ENCODE results near the gene ADGRD2.

The ADGRD2 gene

DNA sequence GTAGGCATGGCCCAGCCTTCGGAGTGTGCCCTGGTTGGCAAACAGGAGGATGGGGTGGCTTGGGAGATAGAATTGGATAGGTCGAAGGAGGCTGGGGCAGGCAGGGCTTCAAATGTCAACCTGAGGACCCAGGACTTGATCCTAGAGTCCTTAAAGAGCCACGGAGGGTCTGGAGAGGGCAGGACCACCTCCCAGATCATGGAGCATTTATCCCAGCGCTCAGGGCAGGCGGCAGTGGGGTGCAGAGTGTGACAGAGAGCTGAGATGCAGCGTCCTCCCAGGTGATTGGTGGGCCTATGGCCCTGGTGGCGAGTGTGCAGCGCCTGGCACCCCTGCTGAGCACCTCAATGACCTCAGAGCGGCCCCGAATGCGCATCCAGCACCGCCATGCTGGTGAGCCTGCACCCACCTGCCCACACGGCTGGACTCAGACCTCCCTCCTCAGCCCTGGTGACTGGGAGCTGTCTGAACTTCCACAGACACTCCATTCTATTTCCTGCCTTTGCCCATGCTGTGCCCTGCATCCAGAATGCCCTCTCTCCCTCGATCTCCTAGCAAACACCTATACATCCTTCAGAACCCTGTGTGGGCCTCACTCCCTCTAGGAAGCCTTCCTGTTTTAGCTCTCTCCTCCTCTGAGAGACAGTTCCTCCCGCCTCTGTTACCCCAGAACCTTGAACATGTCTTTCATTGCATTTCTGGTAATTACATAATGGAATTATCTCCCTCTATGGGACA lies 6.3 kb downstream of the ADGRD2 start:
- no peak for DNase-seq (ENCODE audit: low read depth in 2 of 2)

DNA sequence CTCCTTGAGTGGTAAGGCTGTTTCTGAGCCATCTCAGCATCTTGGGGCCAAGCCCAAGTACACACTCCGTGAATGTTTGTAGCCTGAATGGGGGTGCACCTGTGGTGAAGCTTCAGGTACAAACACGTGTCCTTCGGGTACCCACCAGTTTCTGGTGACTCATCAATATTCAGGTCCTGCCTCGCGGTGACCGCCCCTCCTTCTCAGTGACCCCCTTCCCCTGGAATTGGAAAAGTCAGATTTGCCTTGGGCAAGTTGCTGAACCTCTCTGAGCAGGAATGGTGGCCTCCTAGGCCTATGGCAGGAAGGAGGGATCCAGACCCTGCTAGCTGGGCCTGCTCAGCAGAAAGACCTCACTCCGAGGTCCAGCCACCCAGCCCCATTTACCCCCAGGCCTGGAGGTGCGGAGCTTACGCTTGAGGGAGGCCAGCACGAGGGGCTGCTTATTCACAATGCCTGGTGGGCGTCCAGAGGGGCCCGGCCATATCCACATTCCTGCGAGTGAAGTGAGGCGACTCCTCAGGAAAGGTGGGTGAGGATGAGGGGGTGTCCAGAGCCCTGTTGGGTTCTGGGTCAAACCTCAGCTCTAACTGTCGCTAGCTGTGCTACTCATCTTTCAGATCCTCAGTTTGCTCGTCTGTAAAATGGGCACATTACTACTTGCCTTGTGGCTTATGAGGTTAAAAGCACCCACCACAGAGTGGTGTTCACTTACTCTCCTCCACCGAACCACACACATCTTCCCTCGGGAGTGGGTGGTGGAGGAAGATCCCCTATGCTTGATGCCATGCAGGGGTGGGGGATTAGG lies 7.0 kb downstream of the ADGRD2 start:
- DNase-seq (ENCODE audit: low read depth in 2 of 2) = no peak

DNA sequence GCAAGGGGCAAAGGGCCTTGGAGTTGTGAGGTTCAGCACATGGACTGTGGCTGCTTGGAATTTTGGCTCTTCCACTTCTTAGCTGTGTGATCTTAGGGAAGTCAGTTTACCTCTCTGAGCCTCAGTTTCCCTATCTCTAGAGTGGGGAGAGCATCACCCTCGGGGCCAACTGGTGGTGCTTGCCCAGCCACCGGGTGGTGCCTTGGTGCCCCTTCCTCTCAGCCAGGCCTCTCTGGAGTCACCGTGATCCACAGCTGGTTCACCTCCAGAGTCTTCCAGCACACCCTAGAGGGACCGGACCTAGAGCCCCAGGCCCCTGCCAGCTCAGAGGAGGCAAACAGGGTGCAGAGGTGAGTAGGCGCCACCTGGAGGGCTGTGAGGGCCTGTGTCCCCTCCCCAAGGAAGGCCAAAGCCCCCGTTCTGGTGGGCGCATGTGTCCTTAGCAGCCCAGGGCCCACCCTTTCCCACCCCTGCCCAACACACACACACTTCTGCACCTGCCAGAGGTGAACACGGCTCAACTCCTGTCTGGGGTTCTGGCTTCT lies 7.7 kb downstream of the ADGRD2 start:
- no peak for DNase-seq (ENCODE audit: low read depth in 2 of 2)

DNA sequence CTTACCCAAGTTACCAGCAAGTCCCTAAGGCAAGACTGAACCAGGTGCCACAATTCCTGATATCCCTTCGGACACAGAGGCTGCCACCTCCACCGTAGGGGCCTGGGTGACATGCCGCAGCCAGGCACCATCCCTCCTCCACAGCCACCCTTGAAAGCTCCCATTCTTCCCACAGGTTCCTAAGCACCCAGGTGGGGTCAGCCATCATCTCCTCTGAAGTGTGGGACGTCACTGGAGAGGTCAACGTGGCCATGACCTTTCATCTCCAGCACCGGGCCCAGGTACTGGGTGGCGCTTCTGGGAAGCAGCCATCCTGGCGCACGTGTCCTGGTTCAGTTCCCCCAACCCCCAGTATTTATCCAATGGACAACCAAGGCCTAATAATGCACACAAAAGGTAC lies 8.2 kb downstream of the ADGRD2 start:
- DNase-seq (ENCODE audit: low read depth in 2 of 2) = no peak

DNA sequence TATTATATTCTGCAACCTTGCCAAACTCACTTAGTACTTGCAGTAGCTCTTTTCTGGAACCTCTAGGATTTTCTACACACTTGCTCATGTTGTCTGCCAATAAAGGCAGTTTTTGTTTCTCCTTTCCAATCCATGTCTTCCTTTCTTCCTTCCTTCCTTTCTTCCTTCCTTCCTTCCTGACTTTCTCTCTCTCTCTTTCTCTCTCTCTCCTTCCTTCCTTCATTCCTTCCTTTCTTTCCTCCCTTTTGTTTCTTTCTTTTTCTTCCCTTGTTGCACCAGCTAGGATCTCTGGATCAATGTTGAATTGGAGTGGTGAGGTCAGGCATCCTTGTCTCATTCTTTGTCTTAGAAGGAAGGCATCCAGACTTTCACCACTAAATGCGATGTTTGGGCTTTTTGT lies 12.5 kb downstream of the ADGRD2 start:
- DNase-seq (ENCODE audit: low read depth in 2 of 2) = no peak

DNA sequence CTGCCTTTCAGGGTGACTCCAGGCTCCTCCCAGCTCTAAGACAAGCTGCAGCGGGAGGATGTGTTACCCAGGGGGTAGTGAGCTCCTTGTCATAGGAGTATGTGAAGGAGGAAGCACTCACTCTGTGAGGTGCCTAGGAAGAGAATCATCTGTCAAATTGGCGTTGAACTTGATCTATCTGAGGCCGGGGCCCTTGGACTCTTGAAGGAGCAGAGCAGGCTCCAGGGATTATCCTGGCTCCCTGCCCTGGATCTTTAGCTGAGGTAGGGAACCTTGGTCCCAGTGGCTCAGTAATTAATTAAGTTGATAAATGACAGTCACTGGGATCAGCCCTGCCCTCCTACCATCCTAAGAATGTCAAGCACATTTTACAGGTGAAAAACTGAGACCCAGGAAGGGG lies 15.5 kb downstream of the ADGRD2 start:
- no peak for DNase-seq (ENCODE audit: low read depth in 2 of 2)

DNA sequence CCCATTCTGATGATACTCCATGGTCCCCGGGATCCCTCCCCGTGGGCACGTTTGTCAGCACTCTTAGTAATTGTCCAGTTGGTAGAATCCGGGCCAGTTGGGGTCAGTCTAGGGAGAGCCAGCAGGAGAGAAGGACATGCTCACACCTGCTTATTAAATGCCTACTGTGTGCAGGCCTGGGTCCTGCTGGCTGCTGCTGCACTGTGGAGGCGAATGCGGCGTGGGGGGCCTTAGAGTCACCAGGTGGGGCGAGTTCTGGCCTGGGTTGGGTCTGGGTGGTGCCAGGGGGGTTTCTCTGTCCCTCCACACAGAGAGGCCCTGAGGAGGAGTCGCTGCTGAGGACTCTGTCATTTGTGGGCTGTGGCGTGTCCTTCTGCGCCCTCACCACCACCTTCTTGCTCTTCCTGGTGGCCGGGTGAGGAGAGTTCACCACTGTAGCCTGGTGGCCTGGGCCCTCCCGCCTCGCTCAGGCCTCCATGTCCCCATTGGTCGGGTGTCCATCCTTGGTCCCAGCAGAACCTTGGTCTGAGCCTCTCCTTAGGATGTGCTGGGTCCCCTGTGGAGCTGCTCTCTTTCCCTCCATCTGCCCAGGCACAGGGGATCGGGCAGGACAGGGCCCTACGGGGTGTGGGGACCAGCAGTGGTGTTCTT lies 17.3 kb downstream of the ADGRD2 start:
- no peak for DNase-seq (ENCODE audit: low read depth in 2 of 2)

DNA sequence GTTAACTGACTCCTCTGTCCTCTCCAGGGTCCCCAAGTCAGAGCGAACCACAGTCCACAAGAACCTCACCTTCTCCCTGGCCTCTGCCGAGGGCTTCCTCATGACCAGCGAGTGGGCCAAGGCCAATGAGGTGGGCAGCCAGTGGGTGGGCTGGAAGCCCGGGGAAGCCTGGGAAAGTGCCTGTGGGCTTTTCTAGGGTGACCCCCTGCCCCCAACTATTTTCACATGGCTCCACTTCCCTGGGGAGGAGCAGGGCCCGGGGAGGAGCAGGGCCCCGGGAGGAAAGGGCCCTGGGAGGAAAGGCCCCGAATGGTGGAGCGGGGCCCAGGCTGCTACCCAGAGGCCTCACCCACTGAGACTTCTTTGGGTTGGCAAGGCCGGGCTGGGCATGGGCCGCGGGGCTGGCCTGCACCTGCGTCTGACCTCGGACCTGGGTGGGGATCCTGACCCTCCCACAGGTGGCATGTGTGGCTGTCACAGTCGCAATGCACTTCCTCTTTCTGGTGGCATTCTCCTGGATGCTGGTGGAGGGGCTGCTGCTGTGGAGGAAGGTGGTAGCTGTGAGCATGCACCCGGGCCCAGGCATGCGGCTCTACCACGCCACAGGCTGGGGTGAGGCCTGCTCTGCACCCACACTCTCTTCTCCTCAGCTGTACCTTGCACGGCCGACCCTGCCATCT lies 17.9 kb downstream of the ADGRD2 start:
- no peak for DNase-seq (ENCODE audit: low read depth in 2 of 2)

DNA sequence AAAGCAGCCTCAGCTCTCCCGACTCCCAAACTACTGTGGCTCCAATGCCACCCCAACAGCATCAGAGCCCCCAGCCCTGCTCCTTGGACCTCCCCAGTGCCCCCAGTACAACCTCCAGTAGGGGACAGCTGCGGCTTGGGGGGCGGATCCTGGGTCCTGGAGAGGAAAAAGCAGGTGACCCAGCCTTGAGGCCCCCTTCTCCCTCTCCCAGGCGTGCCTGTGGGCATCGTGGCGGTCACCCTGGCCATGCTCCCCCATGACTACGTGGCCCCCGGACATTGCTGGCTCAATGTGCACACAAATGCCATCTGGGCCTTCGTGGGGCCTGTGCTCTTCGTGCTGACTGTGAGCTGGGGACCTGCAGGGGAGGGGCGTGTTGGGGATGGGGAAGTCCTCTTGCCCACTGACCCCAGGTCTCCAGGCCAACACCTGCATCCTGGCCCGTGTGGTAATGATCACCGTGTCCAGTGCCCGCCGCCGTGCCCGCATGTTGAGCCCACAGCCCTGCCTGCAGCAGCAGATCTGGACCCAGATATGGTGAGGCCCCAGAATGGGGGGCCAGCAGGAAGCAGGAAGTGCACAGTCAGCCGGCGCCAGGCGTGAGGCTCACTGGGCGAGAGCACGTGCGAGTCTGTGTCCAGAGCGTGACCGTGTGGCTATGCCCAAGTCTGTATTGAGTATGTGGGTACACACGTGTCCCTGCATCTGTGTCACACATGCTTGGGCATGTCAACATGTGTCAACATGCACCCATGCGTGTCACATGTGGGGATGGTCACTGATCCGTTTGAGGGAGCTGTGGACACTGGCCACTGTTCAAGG lies 19.0 kb downstream of the ADGRD2 start:
- no peak for DNase-seq (ENCODE audit: low read depth in 2 of 2)

DNA sequence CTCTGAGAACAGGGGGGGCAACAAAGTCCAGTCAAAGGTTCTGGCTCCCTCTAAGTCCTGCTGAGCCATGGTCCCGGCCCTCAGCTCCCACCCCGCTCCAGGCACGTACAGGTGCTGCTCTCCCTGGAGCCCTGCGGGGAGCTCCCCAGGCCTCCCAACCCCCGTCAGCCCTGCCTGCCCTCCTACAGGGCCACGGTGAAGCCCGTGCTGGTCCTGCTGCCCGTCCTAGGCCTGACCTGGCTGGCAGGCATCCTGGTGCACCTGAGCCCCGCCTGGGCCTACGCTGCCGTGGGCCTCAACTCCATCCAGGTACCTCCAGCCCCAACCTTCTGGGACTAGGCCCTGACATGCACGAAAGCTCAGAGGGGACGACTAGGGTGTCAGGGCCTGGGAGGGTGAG lies 20.1 kb downstream of the ADGRD2 start:
- DNase-seq (ENCODE audit: low read depth in 2 of 2) = no peak

DNA sequence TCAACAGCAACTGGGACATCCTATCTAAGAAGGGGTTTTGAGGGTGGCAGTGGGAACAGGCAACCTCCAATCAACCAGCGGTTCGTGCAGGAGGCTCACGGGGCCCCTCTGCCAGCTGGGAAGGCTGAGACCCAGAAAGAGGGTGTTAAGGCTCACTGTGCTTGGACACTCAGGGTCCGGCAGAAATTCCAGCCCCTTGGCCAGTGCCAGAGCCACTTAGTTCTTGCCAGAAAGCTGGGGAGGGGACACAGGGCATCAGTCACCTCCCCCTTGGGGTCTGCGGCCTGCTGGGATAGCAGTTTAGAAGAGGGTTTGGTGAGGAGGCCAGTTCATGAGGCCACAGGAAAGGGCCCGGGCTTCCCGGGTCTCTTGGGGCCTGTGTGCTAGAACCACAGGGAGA lies 20.5 kb downstream of the ADGRD2 start:
- no peak for DNase-seq (ENCODE audit: low read depth in 2 of 2)

DNA sequence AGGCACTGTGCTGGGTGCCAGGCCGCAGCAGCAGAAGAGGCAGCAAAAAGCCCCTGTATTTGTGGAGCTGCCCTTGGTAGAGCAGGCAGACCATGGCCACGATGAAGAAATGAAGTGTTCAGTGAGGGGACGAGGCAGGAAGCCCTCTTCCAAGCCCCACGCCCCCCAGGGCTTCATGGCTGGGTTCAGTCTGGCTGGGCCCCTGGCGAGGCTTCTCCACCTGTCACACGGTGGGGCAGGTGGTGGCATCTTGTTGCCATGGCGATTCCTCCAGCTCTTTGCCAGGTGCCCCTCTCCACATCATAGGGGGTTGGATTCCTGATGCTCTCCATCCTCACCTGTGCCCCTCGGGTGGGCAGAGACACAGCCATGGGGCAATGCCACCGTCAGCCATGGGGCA lies 21.5 kb downstream of the ADGRD2 start:
- DNase-seq (ENCODE audit: low read depth in 2 of 2) = no peak

DNA sequence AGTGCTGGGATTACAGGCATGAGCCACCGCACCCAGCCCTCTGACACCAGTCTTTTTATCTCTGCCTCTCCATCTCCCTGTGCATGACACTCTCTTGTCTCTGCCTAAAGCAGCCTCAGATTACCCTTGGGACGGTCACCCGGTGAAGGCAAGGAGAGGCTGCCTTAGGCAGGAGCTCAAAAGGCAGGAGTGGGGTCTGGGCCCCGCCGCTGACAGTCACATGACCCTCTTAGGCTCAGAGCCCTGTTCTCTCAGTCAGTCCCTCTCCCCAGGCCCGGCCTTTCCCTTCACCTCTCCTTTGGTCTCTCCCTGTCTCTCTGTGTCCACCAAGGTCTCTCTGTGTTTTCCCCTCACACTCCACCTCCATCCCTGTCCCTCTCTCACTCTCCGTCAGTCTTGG lies 22.5 kb downstream of the ADGRD2 start:
- no peak for DNase-seq (ENCODE audit: low read depth in 2 of 2)

DNA sequence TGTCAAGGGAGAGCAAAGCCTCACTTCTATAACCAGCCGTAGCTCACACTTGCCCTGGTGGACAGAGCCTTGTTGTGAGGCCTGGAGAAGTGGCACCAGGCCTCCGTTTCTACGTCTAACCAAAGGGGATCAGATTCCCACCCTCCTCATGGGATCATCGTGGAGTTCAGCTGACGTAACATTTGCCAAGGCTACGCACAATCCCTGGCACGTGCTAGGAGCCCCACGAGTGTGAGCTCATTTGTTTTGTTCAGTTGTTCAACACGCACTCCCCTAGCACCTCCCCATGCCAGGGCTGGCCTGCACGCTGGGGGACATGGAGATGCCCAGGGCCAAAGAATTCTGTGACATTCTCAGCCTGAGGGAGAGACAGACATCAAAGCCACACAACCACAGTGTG lies 23.1 kb downstream of the ADGRD2 start:
- DNase-seq (ENCODE audit: low read depth in 2 of 2) = no peak

DNA sequence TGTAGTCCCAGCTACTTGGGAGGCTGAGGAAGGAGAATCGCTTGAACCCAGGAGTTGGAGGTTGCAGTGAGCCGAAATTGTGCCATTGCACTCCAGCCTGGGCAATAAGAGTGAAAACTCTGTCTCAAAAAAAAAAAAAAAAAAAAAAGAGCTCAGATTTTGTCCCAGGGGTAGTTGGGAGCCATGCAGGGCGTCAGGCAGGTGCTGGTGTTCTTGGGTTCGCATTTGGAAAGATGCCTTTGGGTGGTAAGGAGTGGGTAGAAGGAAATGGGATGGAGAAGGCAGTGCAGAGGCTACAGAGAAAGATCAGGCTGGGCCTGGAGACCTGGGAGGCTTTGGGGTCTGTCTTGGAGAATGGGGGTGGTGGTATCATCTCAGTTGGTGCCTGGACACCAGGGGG lies 23.9 kb downstream of the ADGRD2 start:
- DNase-seq (ENCODE audit: low read depth in 2 of 2) = no peak

DNA sequence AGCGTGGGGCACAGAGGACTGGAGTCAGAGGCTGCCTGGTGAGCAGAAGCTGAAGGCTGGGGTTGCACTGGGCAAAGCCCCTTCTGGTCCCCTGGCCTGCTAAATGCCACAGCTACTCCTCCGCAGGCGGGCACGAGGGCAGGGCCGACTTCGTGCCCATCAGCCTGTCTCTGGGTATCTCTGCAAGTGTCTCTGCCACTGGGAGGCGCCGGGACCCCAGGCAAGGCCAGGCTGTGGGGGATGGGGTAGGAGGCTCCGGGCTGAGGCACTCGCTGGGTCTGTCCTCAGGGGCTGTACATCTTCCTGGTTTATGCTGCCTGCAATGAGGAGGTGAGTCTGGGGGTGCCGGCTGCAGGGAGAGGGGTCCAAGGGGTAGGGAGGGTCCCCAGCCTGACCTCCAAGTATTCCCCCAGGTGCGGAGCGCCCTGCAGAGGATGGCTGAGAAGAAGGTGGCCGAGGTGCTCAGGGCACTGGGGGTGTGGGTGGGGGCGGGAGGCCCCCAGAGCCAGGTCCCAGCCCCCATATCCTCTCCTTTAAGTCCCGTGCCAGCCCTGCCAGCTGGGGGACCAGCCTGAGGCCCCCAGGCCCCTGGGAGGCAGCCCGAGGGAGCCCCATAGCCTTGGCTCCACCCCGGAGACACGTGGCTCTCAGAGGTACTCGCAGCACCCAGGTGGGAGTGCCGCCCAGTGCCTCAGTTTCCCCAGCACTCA lies 25.1 kb downstream of the ADGRD2 start:
- DNase-seq (ENCODE audit: low read depth in 2 of 2) = no peak

DNA sequence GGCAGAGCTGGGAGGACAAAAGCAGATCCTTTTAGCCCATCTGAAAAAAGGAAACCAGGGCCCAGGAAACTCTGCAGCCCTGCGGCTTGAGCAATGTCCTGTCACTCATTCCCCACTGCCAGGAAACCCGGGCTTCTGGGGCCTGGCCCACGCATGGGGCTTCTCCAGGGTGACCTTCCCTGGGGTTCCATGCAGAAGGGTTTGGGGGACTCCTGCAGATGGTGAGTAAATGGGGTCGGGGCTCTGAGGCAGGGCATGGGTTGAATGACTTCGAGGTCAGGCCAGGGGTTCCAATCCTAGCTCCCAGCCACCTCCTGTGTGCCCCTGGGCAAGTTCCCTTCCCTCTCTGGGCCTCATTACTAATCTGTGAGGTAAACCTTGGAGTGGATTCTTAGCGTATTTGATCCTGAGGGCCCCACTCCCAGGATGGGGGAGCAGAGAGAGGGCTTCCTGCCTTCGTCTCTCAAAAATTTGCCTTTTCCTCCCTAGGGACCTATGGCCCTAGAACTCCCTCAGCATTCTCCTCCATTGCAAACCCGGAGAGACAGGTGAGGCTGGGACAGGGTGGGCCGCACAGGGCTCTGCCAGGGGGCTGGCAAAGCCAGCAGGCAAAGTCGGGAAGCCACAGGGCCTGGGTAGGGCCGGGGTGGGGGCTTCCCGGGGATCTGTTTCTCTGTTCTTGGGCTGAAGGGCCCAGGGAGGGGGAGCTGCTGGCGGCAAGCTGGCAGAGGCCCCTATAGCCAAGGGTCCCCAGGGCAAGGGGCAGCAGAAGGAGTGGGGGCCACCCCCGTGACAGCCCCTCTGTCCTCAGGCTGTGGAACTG lies 25.8 kb downstream of the ADGRD2 start:
- DNase-seq (ENCODE audit: low read depth in 2 of 2) = no peak

DNA sequence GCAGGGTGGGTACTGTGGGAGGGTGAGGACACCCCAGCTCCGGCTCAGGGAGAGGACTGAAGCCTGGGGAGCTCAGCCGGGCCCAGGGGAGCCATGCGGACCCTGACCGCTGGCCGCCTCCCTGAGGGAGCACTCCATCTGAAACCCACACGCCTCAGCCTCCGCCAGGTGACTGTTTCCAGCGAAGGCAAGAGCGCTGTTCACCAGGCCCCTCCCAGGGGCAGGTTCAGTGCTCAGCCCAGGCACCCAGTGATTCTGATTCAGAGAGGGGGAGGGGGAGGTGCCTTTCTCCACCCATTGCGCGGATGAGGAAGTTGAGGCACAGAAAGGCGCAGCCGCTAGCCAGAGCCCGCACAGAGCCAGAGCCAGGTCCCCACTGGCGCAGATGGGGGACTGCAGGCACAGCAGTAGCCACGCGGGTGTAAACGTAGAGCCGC lies 27.0 kb downstream of the ADGRD2 start:
- no peak for DNase-seq (ENCODE audit: low read depth in 2 of 2)

DNA sequence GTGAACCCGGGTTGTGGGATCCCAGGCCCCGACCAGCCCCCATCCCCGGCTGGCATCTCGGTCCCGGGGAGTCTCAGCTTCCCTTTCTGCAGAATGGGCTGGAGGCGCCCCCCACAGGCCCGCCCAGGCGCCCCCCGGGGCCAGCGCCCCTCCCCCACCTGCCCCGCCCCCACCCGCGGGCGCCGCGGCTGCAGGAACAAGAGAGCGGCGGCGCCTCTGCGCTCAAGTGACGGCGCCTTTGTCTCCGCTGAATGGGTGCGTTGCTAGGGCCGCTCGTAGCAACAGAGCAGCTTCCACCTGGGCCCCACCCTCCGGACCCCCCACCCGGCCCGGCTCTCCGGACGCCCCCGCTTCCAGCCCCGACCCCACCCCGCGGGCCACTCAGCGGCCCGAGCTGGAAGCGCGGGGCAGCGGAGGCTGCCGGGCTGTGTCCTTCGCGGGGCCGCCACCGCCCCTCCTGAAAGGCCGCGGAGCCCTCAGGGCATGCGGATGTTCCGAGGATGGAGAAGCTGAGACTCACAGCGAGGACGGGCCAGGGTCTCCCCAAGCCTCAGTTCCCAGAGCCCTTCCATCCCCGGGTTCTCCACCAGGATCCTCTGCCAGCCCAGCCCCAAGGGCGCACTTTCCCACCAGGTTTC lies 27.5 kb downstream of the ADGRD2 start:
- DNase-seq (ENCODE audit: low read depth in 2 of 2) = no peak
